ENCODE measurements around the gene TAF12. TPM values are rescaled to one million over a fixed set of nuclear protein-coding genes. Genes with fewer than 3 reads are reported as not detected.

TAF12 gene, protein sequence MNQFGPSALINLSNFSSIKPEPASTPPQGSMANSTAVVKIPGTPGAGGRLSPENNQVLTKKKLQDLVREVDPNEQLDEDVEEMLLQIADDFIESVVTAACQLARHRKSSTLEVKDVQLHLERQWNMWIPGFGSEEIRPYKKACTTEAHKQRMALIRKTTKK
- total RNA-seq, result 28.4 and 31.6 TPM in 2 replicates

DNA sequence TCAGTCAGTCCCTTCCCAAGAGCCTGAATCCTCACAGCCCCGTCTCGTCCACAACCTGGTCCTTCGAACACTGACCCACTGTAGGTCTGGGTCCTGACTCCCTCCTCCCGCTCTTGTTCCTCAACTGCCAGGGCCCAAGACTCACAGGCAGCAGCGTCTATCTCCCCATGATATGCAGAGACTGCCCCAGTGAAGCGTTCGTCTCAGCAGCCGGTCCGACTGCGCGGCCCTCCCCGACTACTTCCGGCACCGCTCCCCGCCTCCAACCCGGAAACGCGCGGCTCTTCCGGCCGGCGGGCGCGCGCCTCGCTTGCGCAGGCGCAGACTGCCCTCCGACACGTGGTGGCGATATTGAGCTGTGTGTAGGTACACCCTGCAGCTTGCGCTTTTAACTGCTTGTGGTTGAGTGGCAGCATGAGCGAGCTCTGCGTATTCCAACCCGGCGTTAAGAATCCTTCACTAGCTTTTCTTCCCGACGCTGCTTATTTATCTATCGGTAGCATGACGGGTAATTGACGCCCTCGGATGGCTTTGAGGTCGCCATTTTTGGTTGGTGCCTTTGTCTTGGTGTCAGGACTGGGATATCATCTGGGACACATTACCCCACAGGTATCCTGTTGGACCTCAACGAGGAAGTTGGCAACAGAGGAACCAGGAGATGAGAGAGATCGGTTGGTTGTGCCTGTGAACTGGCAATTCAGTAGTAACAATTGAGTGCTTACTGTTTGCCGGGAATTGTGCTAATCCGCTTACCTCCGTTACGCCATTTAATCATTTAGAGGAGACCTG lies at the start of gene TAF12:
TSS of gene TAF12 (minus strand) at position 221 of the 789 bp plus-strand sequence. CDS start 20,986 bp downstream, outside the sequence.

DNA sequence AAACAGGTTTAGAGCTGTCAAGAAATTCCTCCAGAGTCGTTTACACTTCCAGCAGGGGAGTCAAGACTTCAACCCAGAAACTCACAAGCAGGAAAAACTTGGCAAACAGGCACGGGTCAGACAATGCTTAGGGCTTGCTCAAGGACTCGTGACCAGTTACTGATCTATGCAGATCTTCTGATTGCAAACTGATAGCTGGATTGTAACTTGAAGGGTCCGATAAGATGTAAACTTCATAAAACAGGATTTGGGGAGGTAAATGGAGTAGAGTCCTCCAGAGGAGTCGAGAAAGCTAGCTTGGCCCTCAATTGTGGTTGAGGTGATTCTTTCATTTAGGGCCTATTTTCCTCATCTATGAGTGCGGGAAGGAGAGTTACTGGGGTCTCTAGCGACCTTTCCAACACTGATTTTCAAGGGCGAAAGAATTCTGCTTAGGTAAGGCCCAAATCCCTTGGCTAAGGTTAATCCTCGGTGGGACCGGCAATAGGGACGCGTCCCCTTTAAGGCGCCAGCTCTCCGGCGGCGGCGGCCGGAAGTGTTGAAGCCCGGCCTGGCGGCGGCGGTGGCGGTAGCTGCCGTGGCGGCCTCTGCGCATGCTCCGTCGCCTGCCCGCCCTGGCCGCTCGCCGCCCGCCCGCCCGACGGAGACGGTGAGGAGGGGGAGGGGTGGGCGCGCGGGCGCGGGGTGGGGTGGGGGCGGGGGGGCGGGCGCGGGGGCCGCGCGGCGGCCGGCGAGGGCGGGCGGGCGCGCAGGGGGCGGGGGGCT lies 25.5 kb upstream of the TAF12 start, which contains the start of gene GMEB1:
TSS of gene GMEB1 (plus strand) at position 594 of the 765 bp plus-strand sequence. CDS start 14,829 bp downstream, outside the sequence.

GRCh38 chr1:28648474-28649198 lies 5.8 kb upstream of the TAF12 start, which contains the start of gene RNU11:
RNU11 (plus strand) TSS chr1:28648600.

DNA sequence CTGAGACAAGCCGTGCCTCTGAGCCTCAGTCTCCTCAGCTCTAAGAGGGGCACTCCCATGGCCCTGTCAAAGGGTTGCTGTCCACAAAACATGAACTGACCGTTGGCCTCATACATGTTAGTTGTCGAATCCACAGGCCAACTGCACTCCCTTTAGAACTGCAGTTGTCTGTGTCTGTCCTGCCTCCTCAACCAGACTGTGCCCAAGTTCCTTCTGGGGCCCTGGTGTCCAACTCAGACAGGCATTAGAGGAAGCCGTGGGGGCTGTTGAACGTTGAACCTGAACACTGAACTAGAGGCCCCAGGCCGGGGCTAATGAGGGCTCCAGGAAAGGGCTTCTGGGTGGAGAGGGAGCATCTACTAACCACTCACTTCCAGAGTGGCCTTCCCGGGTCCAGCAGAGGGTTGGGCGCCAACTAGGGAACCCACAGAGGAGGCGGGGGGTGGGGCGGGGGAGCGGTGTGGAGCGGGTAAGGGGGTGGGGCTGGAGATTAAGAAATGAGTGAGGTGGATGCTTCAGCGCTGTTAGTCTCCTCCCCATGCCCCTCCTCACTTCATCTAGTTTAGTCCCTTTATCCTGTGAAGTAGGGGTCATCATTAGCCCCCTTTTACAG lies 51.1 kb downstream of the TAF12 start, which contains the start of gene RAB42:
TSS of gene RAB42 (plus strand) at position 558 of the 613 bp plus-strand sequence. CDS start 247 bp downstream, outside the sequence.

Other genes starting within 250 kb of the TAF12 start
- gene RCC1, start 137.0 kb downstream of the TAF12 start, total RNA-seq, result 21.7 and 22.6 TPM in 2 replicates
- gene TRNAU1AP, start 90.0 kb downstream of the TAF12 start, total RNA-seq, result 33.4 and 41.0 TPM in 2 replicates
- 0.54 and 2.8 TPM in 2 replicates for gene RAB42, start 50.8 kb downstream of the TAF12 start, total RNA-seq
- not detected in 2 replicates for gene RNU11, start 5.5 kb upstream of the TAF12 start, total RNA-seq
- 3.6 and 6.2 TPM in 2 replicates for gene GMEB1, start 25.7 kb upstream of the TAF12 start, total RNA-seq
- gene YTHDF2, start 93.9 kb upstream of the TAF12 start, total RNA-seq, result 33.5 and 34.5 TPM in 2 replicates
- gene OPRD1, start 169.1 kb upstream of the TAF12 start, total RNA-seq, result not detected in 2 replicates

Measured in cardiac atrium fibroblast (primary cell).